Endodermal cell (in vitro differentiated cells): Measurements from ENCODE around the gene MSL3B.

Experiments used
- DNase-seq: peaks from one replicate; pipeline ENCODE4 v3.0.0-alpha.2; 2017
- H3K27ac ChIP-seq: 2 replicates; pipeline ENCODE4 v1.5.1; 2013; ENCODE audit warnings: mild to moderate bottlenecking, low read depth, low read length, moderate library complexity
- H3K27me3 ChIP-seq: 2 replicates; pipeline ENCODE4 v1.6.1; 2013; ENCODE audit warnings: mild to moderate bottlenecking, low read length, moderate library complexity; ENCODE audit not compliant: insufficient read depth, control insufficient read depth, poor library complexity, severe bottlenecking
- H3K36me3 ChIP-seq: 2 replicates; pipeline ENCODE4 v1.7.0; 2013; ENCODE audit warnings: mild to moderate bottlenecking, low read length, moderate library complexity; ENCODE audit not compliant: control insufficient read depth, insufficient read depth
- H3K4me1 ChIP-seq: one replicate; pipeline ENCODE4 v1.7.0; 2013; ENCODE audit warnings: low read length; ENCODE audit not compliant: control insufficient read depth, insufficient read depth
- H3K4me3 ChIP-seq: 2 replicates; pipeline ENCODE4 v1.5.1; 2013; ENCODE audit warnings: mild to moderate bottlenecking, low read length, moderate library complexity
- H3K9ac ChIP-seq: 2 replicates; pipeline ENCODE4 v1.6.1; 2013; ENCODE audit warnings: mild to moderate bottlenecking, low read length, moderate library complexity; ENCODE audit not compliant: poor library complexity, severe bottlenecking; ENCODE audit errors: extremely low read depth
- H3K9me3 ChIP-seq: 2 replicates; pipeline ENCODE4 v1.6.1; 2013; ENCODE audit warnings: mild to moderate bottlenecking, low read length, moderate library complexity; ENCODE audit not compliant: control insufficient read depth
- H3K27ac Mint-ChIP-seq: 2 replicates; pipeline ENCODE4 v1.8.0; 2020; ENCODE audit warnings: mixed read lengths
- H3K27me3 Mint-ChIP-seq: 2 replicates; pipeline ENCODE4 v1.8.0; 2021; ENCODE audit warnings: mild to moderate bottlenecking, mixed read lengths; ENCODE audit not compliant: insufficient read depth
- H3K36me3 Mint-ChIP-seq: 2 replicates; pipeline ENCODE4 v1.8.0; 2020; ENCODE audit warnings: low read depth, mixed read lengths
- H3K4me1 Mint-ChIP-seq: 2 replicates; pipeline ENCODE4 v1.8.0; 2020; ENCODE audit warnings: mixed read lengths
- H3K4me3 Mint-ChIP-seq: 2 replicates; pipeline ENCODE4 v1.8.0; 2020; ENCODE audit warnings: mild to moderate bottlenecking, moderate library complexity, mixed read lengths
- H3K9me3 Mint-ChIP-seq: 2 replicates; pipeline ENCODE4 v1.8.0; 2020; ENCODE audit warnings: mild to moderate bottlenecking, mixed read lengths
- WGBS, 2 experiments: methylation state at CpG; one replicate each; pipeline versions ENCODE4 v1.1.5 to v1.1.7; 2013; ENCODE audit warnings: missing lambda C conversion rate in 2 of 2, mixed read lengths in 1 of 2; ENCODE audit not compliant: insufficient coverage in 1 of 2, insufficient read length in 1 of 2; 5-methylcytosine and 5-hydroxymethylcytosine counted together
- TF ChIP-seq, protein P1 (sequence below): fragments of 200-600 bp; sonication (generic); conservative IDR thresholded peaks from 2 replicates; pipeline ENCODE4 v1.5.0; 2021; ENCODE audit warnings: antibody characterized with exemption, mild to moderate bottlenecking

MSL3B gene

DNA sequence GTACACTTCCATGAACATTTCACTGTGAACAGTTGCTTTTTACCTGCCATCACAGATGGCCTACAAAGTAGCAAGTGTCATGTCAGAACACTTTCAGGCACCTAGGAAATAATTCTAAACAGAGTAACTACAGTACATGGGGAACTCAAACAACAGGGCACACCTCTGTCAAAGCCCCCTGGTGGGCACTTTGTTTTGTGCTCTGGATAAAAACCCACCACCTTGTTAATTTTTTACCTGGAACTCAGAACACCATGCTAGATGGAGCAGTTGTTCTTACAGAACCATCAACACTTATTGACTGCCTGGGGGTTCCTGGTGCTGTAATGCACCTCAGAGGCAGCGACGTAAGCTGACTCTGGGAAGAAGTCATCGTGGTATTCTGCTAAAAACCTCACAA, 2.3 kb downstream of the MSL3B start:
- H3K36me3 Mint-ChIP-seq, result peaks cover 38% of the 10 kb centered on the region
- TF ChIP-seq, protein P1, sequence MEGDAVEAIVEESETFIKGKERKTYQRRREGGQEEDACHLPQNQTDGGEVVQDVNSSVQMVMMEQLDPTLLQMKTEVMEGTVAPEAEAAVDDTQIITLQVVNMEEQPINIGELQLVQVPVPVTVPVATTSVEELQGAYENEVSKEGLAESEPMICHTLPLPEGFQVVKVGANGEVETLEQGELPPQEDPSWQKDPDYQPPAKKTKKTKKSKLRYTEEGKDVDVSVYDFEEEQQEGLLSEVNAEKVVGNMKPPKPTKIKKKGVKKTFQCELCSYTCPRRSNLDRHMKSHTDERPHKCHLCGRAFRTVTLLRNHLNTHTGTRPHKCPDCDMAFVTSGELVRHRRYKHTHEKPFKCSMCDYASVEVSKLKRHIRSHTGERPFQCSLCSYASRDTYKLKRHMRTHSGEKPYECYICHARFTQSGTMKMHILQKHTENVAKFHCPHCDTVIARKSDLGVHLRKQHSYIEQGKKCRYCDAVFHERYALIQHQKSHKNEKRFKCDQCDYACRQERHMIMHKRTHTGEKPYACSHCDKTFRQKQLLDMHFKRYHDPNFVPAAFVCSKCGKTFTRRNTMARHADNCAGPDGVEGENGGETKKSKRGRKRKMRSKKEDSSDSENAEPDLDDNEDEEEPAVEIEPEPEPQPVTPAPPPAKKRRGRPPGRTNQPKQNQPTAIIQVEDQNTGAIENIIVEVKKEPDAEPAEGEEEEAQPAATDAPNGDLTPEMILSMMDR, result peak; percentile 68
- Histone ChIP-seq H3K27ac (no peak overlapping the region), H3K9me3 (peaks cover 16% of the 10 kb centered on the region), H3K27me3 (peaks cover 10% of the 10 kb centered on the region), H3K9ac (no peak overlapping the region), H3K4me3 (no peak overlapping the region), H3K4me1 (no peaks in the 10 kb centered on the region), H3K36me3 (peaks cover 8% of the 10 kb centered on the region)
- no peak overlapping the region for H3K4me3 Mint-ChIP-seq
- H3K4me1 Mint-ChIP-seq, result peaks cover 9% of the 10 kb centered on the region
- no peak overlapping the region for H3K27ac Mint-ChIP-seq
- H3K9me3 Mint-ChIP-seq, result peaks cover 22% of the 10 kb centered on the region
- H3K27me3 Mint-ChIP-seq, result peaks cover 18% of the 10 kb centered on the region
- 93 to 95% methylated on average over 3 of the region's 3 CpGs for WGBS, 2 experiments
- peak; percentile 80 for DNase-seq

- Mint-ChIP-seq H3K4me3 (no peak overlapping the region), H3K9me3 (peaks cover 11% of the 10 kb centered on the region), H3K27me3 (no peaks in the 10 kb centered on the region), H3K36me3 (peaks cover 34% of the 10 kb centered on the region), H3K27ac (no peak overlapping the region), H3K4me1 (peaks cover 9% of the 10 kb centered on the region)
- no peak overlapping the region for H3K4me3 ChIP-seq
- no peaks in the 10 kb centered on the region for H3K27me3 ChIP-seq
- peaks cover 10% of the 10 kb centered on the region for H3K9me3 ChIP-seq
- WGBS, 2 experiments, result 78% methylated on average over 4 of the region's 4 CpGs; no CpG with 5 or more reads in 1 of the 2 experiments
- TF ChIP-seq, protein P1, result peak; percentile 19
- no peaks in the 10 kb centered on the region for H3K4me1 ChIP-seq
- no peak overlapping the region for H3K27ac ChIP-seq
- H3K36me3 ChIP-seq, result peaks cover 8% of the 10 kb centered on the region
- H3K9ac ChIP-seq, result no peak overlapping the region
- DNase-seq, result no peak
Measured at GRCh38 chr2:233862261-233862768, 5.9 kb downstream of the MSL3B start.

DNA sequence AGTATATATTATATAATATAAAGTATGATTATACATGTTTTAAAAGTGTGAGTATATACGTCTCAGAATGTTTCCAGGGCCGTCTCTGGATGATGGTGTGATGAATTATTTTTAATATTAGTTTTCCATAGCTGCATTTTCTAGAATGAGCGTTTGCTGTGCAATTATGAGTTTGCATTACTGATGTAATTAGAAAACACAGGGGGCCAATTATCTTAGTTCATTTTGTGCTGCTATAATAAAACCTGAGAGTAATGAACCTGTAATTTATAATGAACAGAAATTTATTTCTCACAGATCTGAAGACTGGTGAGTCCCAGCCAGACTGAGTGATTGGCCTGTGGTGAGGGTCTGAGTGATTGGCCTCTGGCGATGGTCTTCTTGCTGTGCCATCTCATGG, 9.9 kb downstream of the MSL3B start:
- Histone ChIP-seq H3K4me1 (no peaks in the 10 kb centered on the region), H3K36me3 (peaks cover under 1% of the 10 kb centered on the region), H3K27me3 (no peaks in the 10 kb centered on the region), H3K27ac (no peak overlapping the region), H3K9ac (no peak overlapping the region), H3K4me3 (no peak overlapping the region), H3K9me3 (no peaks in the 10 kb centered on the region)
- Mint-ChIP-seq H3K4me3 (no peak overlapping the region), H3K27ac (no peak overlapping the region), H3K27me3 (no peaks in the 10 kb centered on the region), H3K9me3 (peaks cover 2% of the 10 kb centered on the region), H3K36me3 (peaks cover 11% of the 10 kb centered on the region), H3K4me1 (peaks cover 5% of the 10 kb centered on the region)
- TF ChIP-seq, protein P1, result no peak
- 88 to 100% methylated on average over 2 to 4 of the region's 4 CpGs for whole genome bisulfite sequencing, 2 experiments
- DNase-seq, result no peak
